Measurements from ENCODE around the gene TTC9.

TTC9 gene

DNA sequence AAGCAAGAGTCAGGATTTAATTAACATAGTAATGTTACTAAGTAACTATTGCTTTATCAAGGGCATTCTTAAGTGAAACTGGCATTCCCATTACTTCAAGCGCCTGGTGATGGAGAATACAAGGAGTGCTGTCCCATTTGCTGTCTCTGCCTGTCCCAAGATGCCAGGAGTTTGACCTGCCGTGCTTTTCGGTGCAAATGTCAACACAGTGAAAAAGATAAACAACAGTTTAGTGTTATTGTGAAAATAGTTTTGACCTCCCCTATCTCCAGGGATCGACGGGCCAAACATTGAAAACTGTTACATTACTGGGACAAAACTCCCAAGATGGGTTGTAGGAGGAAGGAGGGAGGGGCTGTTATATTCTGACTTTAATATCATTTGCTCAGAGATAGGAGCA, 74.8 kb downstream of the TTC9 start:
- DNase-seq (ENCODE audit: low read depth): no peak

- no peak for DNase-seq (ENCODE audit: low read depth)
Observed at GRCh38 chr14:70716958-70717357, 75.2 kb downstream of the TTC9 start.

- no peak for DNase-seq (ENCODE audit: low read depth)
Observed at GRCh38 chr14:70718383-70719118, 76.8 kb downstream of the TTC9 start.

DNA sequence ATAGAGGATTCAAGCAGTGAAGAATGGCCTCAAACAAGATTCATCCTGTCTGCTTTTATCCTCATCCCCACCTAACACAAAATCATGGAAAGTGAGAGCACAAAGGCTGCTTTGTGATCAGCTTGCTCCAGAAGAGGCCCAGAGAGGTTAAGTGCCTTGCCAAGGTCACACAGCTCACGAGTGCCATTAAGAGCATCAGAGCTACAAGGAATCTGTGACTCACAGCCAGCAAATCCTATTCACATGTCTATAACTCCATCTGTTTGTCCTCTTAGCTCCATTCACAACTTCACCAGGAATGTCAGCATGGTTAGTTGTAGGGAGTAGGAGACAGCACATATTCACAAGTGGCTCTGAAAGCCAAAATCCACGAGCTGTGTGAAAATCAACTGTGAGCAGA, 79.8 kb downstream of the TTC9 start:
- no peak for DNase-seq (ENCODE audit: low read depth)

DNA sequence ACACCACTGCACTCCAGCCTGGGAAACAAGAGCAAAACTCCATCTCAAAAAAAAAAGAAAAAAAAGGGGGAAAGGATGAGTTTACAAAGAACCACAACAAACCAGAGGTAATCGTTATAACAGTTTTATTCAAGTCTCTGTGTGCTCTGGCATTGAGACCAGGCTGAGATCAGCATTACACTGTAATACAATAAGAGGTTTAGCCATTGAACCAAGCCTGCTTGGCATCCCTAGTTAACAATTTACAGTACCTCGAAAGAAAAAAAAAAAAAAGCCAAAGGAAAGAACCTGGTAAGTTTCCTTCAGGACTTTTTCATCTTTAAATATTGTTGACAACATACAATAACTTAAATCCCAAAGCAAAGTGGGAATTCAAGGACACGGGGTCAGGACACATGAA, 80.7 kb downstream of the TTC9 start:
- DNase-seq (ENCODE audit: low read depth): no peak

DNA sequence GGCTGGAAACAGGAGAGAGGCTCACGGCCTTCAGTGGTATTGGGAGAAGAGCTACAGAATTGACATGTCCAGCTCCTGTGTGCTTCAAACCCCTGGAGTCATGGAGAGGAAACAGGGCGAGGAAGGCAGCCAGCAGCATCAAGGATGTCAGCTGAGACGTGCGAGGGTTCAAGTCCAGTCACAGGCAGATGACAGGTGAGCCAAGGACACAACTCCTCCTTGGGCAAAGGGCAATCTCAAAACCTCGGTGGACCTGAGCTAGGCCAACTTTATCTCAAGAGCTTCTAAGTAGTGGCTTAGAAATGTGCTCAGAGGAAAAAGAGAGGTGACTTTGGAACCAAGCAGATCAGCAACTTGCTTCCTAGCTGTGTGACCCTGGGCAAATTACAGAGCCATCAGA, 81.6 kb downstream of the TTC9 start:
- DNase-seq (ENCODE audit: low read depth): no peak

DNA sequence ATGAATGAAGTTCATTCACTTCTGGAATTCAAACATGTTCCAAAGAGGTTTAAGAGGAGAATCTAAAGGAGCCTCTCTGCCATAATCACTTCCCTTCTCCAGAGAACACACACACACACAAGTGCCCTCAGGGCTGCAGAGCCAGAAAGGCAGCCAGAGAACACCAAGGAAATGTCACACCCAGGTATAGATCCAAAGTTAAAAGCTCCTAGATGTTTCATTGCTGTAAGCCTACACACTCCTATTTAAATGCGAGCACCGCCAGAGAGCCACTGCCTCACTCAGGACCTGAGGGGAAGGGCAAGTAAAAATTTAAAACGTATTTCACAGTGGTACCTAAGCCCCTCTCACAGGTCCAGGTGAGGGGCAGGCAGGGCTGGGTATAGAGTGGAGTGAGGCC, 82.4 kb downstream of the TTC9 start:
- no peak for DNase-seq (ENCODE audit: low read depth)

DNA sequence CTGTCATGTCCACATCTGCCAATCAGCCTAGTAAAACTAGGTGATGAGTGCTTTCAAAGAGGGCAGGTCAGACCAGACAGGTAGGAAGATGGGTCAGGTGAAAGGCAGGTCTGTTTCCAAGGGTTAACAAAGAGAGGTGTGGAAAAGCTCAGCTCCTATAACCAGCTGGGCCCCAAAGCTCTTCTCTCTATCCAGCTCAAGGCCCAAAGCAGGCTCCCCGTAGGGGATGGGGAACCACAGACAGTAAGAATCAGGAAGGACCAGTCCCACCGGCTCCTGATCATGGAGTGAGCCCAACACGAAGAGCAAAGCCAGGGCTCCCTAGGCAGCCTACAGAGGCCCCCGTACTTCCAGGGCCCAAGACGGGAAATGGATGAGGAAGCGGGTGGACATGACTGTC, 83.2 kb downstream of the TTC9 start:
- DNase-seq (ENCODE audit: low read depth): no peak
